ENCODE measurements around the gene GPC6.

DNA sequence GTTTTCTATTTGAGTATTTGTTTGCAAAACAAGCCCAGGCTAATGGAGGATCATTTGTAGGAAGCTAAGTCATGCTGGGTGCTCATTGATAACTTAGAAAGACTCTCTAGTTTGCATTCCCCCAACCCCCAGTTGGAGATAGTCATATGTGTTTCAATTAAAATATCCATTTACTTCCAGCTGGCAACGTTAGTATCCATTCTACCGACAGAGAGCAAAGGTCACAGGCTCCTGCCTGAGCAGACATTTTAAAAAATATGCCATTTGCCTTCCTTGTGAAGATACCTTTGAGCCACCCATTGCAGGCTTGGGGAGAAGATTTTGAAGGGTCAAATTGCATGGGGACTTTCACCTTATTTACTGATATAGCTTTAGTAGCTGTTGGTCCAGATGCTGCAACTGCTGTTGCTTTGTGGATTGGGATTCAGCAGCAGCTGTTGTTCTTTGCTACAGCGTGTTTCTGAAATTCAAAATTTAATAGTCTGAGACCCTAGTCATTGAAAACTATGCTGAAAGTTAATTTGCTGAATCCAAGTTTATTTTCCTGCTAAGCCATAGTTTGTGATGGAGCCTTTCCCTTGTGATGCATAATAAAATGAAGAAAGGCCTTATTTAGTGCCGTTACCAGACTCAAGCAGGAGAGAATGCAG lies 335.1 kb downstream of the GPC6 start:
- TF ChIP-seq CTCF (IDR thresholded peaks at IDR 0.05; ENCODE audit: low read depth, low read length) (no peak), EZH2phosphoT487 (IDR thresholded peaks at IDR 0.05; ENCODE audit: low read depth) (no peak)
